ENCODE data around the gene SCN8A.
"Not testable (repeated sequence)": the region's sequence is repeated elsewhere in the genome, so short reads cannot be mapped to it uniquely, and the experiment has no call there.

Gene SCN8A

DNA sequence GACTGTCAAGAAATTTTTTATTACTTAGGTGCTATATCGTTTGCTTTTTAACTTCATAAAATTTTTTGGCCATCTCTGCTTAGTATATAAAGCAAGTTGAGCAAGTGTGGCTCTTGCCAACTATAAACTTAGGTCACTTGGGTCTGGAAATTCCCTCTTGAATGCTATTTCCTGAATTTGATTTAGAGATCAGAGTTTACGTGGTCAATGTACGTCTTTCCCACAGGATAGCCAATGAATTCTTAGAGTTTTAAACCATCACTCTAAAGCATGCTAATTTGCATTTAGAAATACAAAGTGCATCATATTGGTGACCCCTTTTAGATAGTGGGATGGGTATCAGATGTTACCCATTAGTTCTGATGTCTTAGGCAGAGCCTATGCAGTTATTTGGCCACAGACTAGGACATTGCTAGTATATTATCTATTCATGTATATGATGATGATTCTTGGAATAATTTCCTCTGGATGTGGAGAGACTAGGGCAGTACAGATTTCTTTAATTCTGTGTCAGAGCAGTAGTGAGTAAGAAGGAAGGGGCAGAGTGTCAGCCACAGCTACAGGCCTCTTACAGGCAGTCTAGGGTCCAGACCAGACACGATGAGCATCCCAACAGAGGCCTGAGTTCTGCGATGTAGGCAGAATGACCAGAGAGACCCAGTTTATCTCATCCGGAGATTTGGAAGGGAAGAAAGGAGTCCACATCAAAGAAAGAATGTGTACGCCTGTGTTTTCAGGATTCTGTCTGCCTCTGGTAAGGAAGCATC, 30.3 kb downstream of the SCN8A start:
- DNase-seq (ENCODE audit: extremely low read depth in 1 of 2, low read depth in 1 of 2) = no peak

DNA sequence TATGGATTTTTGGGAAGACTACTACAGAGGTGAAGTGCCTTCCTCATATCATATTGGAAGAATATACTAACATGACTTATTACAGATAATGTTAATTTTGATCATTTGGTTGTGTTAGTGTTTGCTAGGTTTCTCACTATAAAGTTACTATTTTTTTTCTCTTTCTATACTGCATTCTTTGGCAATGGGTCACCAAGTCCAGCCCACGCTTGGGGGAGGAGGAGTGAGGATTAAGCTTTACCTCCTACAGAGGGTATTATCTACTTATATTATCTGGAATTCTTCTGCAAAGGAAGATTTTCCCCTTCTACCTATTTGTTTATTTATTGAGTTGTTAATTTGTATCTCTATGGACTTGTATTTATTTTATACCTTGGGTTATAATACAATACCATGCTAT, 31.5 kb downstream of the SCN8A start:
- no peak for DNase-seq (ENCODE audit: extremely low read depth in 1 of 2, low read depth in 1 of 2)

DNA sequence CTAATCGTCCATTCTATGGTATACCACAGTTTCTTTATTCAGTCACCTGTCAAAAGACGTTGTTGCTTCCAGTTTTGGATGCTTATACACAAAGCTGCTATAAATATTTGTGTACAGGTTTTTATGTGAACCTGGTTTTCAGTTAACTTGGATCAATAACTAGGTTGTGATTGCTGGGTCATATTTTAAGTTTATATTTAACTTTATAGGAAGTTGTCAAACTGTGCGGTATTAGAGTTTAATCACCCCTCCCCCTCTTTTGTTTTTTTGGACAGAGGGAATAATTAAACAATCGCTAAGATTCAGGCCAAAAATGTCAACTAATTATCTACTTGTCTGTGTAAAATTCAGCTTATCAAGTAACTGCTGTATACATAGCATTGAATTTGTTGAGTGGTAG, 34.3 kb downstream of the SCN8A start:
- DNase-seq (ENCODE audit: extremely low read depth in 1 of 2, low read depth in 1 of 2) = no peak

GRCh38 chr12:51626115-51626514, 35.1 kb downstream of the SCN8A start:
- DNase-seq (ENCODE audit: extremely low read depth in 1 of 2, low read depth in 1 of 2) = no peak

DNA sequence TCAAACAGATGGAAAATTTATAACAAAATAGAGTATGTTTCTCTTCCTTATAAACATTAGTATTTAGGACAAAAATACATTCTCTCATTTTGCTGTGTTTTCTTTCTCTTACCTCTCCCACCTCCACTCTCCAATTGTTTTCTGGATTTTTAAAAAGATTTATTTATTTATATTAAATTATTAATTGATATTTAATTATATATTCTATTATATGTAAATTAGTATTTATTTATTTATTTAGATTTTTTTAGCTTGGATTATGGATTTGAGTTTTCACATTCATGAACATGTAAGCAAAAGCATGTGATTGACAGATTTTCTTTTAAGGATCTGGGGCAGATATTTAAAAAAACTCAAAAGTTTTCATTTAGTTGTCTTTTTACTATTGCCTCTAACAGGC, 35.6 kb downstream of the SCN8A start:
- no peak for DNase-seq (ENCODE audit: extremely low read depth in 1 of 2, low read depth in 1 of 2)

DNA sequence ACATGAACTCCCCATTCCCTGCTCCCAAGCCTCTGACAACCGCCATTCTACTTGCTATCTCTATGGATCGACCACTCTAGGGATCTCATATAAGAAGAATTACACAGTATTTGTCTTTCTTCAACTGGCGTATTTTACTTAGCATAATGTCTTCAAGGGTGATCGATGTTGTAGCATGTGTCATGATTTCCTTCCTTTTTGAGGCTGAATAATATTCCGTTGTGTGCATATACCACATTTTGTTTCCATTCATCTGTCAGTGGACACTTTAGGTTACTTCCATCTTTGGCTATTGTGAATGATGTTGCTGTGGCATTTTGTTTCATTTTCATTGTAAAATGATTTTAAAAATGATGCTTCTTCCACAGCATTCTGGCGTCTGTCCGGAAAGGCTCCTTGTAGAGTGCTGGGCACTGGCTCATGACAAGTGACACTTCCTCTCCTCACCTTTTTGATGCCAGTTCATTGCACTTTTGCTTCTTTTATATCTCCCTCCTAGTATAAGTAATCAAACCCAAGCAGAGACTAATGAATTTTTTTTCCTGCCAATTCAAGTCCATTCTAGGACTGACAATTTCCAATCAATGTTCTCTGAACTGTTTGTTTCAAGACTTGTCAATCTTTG, 39.3 kb downstream of the SCN8A start:
- DNase-seq (ENCODE audit: extremely low read depth in 1 of 2, low read depth in 1 of 2) = no peak

DNA sequence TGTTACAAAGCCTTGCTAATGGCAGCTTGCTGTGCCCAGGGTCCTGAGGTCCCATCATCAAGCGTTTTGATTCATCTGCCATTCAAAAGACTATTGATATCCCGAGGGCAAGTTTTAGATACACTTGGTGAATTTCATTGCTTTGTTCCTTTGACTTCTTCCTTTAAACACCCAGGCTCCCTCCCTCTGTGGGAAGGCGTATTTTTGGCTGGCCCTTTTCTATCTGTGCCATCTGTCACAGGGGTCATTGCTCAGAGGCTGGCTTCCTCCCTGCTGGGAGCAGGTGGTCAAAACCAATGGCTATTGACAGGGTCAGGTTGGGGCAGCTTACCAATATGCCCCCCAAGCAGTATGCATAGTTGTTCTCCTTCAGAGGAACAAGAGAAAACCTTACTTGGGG, 40.0 kb downstream of the SCN8A start:
- no peak for DNase-seq (ENCODE audit: extremely low read depth in 1 of 2, low read depth in 1 of 2)

- DNase-seq (ENCODE audit: extremely low read depth in 1 of 2, low read depth in 1 of 2) = no peak
Measured at GRCh38 chr12:51631591-51631990, 40.6 kb downstream of the SCN8A start.

DNA sequence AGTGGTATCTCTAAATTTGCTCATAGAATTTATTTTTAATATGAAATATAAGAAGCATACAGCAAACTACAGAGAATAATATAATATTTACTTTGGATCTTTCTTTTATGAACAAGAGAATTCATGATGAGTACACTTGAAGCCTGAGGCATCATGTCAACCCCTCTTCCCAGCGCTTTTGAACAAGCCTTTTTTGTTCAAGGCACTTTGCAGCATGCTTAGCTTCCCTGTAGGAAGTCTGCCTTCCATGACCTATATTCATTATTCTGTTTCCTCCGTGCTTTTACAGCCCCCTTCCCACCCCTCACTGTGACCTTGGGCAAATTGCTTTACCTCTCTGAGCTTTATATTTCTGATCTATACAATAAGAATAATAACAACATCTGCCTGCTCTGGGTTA, 41.6 kb downstream of the SCN8A start:
- DNase-seq (ENCODE audit: extremely low read depth in 1 of 2, low read depth in 1 of 2) = no peak

- no peak for DNase-seq (ENCODE audit: extremely low read depth in 1 of 2, low read depth in 1 of 2)
Measured at GRCh38 chr12:51635346-51635745, 44.3 kb downstream of the SCN8A start.

DNA sequence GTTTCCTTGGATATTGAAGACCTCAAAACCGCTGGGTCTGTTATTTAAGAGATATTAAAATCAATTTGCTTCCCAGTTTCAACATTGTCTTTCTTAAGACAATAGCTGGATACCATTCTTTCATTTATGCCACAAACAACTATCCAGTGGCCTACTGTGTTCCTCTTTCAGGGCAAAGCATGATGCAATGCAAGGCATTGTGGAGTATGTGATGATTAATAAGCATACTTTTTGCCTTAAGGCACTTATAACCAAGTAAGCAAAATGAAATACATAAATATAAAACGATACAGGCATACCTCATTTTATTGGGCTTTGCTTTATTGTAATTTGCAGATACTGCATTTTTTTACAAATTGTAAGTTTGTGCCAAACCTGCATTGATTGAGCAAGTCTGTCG, 45.5 kb downstream of the SCN8A start:
- no peak for DNase-seq (ENCODE audit: extremely low read depth in 1 of 2, low read depth in 1 of 2)

DNA sequence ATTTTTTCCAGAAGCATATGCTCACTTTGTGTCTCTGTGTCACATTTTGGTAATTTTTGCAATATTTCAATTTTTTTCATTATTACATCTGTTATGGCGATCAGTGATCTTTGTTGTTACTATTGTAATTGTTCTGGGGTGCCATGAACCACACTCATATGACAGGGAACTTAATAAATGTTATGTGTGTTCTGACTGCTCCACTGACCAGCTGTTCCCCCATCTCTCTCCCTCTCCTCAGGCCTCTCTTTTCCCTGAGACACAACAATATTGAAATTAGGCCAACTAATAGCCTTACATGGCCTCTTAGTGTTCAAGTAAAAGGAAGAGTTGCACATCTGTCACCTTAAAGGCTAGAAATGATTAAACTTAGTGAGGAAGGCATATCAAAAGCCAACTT, 46.0 kb downstream of the SCN8A start:
- DNase-seq (ENCODE audit: extremely low read depth in 1 of 2, low read depth in 1 of 2) = no peak

DNA sequence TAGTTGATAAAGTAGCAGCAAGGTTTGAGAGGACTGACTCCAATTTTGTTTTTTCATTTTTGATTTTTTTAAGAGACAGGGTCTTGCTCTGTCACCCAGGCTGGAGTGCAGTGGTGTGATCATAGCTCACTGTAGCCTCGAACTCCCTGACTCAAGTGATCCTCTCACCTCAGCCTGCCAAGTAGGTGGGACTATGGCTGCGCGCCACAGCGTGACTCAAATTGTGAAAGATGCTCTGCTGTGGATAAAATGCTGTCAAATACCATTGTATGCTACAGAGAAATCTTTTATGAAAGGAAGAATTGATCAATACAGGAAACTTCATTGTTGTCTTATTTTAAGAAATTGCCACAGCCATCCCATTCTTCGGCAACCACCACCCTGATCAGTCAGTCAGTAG, 48.3 kb downstream of the SCN8A start:
- no peak for DNase-seq (ENCODE audit: extremely low read depth in 1 of 2, low read depth in 1 of 2)

- no peak for DNase-seq (ENCODE audit: extremely low read depth in 1 of 2, low read depth in 1 of 2)
Measured at GRCh38 chr12:51642286-51642685, 51.3 kb downstream of the SCN8A start.

- no peak for DNase-seq (ENCODE audit: extremely low read depth in 1 of 2, low read depth in 1 of 2)
Measured at GRCh38 chr12:51643951-51644350, 52.9 kb downstream of the SCN8A start.

GRCh38 chr12:51644691-51645090, 53.7 kb downstream of the SCN8A start:
- DNase-seq (ENCODE audit: extremely low read depth in 1 of 2, low read depth in 1 of 2) = not testable (repeated sequence)

DNA sequence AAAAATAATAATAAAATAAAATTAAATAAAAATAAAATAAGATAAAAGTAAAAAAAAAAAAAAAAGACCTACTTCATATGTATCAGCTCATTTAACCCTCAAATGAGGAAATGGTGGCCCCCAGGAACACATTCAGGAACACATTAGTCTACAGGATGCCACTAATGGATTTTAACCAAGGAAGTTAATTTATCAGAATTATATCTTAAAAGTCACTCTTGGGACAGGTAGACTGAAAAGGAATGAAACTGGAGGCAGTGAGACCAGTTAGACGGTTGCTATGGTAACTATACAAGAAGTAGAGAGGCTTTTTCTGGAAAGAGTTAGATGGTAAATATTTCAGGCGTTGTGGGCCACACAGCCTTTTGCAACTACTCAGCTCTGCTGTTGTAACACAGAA, 54.9 kb downstream of the SCN8A start:
- DNase-seq (ENCODE audit: extremely low read depth in 1 of 2, low read depth in 1 of 2) = no peak

- no peak for DNase-seq (ENCODE audit: extremely low read depth in 1 of 2, low read depth in 1 of 2)
Measured at GRCh38 chr12:51647647-51648046, 56.6 kb downstream of the SCN8A start.

DNA sequence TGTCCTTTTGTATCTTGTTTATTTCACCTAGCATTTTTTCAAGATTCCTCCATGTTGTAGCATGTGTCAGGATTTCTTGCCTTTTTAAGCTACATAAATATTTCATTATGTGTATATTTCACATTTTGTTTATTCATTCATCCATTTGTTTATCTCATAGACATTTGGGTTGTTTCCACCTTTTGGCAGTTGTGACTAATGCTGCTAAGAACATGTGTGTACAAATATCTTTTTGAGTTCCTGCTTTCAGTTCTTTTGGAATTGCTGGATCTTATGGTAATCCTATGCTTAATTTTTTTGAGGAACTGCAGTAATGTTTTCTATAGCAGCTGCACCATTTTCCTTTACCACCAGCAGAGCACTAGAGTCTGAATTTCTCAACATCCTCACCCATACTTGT, 62.4 kb downstream of the SCN8A start:
- no peak for DNase-seq (ENCODE audit: extremely low read depth in 1 of 2, low read depth in 1 of 2)

GRCh38 chr12:51661199-51661598, 70.2 kb downstream of the SCN8A start:
- no peak for DNase-seq (ENCODE audit: extremely low read depth in 1 of 2, low read depth in 1 of 2)

DNA sequence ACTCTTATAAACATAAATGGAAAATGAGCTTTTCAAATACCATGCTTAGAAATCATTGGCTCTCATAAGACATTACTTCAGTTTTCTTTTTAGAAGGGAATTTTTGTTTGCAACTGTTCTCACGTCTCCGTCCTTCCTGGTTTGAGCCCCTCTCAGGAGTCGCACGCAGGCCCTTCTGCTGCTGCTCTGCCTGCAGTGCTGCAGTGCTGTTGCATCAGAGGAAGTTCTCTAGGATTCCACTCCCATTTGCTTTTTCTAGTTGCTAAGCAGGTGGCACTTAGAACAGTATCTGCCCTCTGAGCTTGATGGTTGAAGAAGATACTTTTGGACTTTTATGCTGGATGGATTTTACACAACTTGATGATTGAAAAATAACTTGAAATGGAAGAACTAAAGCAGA, 70.8 kb downstream of the SCN8A start:
- no peak for DNase-seq (ENCODE audit: extremely low read depth in 1 of 2, low read depth in 1 of 2)

GRCh38 chr12:51662728-51663154, 71.7 kb downstream of the SCN8A start:
- DNase-seq (ENCODE audit: extremely low read depth in 1 of 2, low read depth in 1 of 2) = no peak

DNA sequence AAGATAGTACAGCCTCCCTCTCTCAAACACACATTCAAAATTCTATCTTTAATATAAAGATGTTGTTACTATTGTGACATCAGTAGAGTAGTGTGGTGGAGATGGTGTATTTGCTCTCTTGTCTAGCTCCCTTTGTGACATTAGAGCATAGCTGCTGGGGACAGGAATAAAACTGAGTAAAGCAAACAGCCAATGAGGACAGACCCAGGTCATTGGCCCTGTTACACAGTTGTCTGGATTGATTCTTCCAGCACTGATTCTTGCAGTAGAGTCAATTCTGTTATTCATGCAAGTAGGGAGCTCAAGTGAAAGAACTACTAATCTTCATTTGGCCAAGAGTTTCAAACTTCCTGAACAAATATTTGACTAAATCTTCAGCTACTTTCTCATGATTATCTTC, 72.4 kb downstream of the SCN8A start:
- no peak for DNase-seq (ENCODE audit: extremely low read depth in 1 of 2, low read depth in 1 of 2)
